B cell (primary cell): ENCODE data around the gene NTM.

Source experiments
- EZH2 ChIP-seq: IDR thresholded peaks from 2 replicates; pipeline ENCODE4 v1.6.1; 2012; ENCODE audit warnings: borderline replicate concordance, low read depth, mild to moderate bottlenecking, moderate library complexity, low read length; ENCODE audit not compliant: insufficient read depth, poor library complexity, severe bottlenecking
- TF ChIP-seq, protein P1 (sequence below): fragments of 200-600 bp; IDR thresholded peaks from one replicate; pipeline ENCODE4 v1.8.0; 2022; ENCODE audit warnings: antibody characterized with exemption, mild to moderate bottlenecking

- TF ChIP-seq, protein P1, sequence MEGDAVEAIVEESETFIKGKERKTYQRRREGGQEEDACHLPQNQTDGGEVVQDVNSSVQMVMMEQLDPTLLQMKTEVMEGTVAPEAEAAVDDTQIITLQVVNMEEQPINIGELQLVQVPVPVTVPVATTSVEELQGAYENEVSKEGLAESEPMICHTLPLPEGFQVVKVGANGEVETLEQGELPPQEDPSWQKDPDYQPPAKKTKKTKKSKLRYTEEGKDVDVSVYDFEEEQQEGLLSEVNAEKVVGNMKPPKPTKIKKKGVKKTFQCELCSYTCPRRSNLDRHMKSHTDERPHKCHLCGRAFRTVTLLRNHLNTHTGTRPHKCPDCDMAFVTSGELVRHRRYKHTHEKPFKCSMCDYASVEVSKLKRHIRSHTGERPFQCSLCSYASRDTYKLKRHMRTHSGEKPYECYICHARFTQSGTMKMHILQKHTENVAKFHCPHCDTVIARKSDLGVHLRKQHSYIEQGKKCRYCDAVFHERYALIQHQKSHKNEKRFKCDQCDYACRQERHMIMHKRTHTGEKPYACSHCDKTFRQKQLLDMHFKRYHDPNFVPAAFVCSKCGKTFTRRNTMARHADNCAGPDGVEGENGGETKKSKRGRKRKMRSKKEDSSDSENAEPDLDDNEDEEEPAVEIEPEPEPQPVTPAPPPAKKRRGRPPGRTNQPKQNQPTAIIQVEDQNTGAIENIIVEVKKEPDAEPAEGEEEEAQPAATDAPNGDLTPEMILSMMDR, result no peak
- no peak for TF ChIP-seq EZH2
Observed at GRCh38 chr11:131675121-131675888, 304.9 kb downstream of the NTM start.
